Fibroblast of lung (primary cell): ENCODE results near the gene BBS9. TPM values are rescaled to one million over a fixed set of nuclear protein-coding genes. Genes with fewer than 3 reads are reported as not detected.

ENCODE experiments used
- DNase-seq, 2 donors: peaks; one replicate each; pipeline versions ENCODE4 v3.0.0 to v3.0.0-alpha.2; 2010; ENCODE audit warnings: low read depth in 2 of 2
- H2AFZ ChIP-seq: 2 replicates; pipeline ENCODE4 v1.5.1; 2012; ENCODE audit warnings: low read length, control low read depth, inconsistent platforms
- H3K27ac ChIP-seq: 2 replicates; pipeline ENCODE4 v1.5.1; 2011; ENCODE audit warnings: low read length, control low read depth; ENCODE audit not compliant: insufficient read depth
- H3K27me3 ChIP-seq: 2 replicates; pipeline ENCODE4 v1.5.1; 2011; ENCODE audit warnings: mild to moderate bottlenecking, low read length; ENCODE audit not compliant: control insufficient read depth, insufficient read depth
- H3K36me3 ChIP-seq: 2 replicates; pipeline ENCODE4 v1.5.1; 2011; ENCODE audit warnings: low read length; ENCODE audit not compliant: control insufficient read depth, insufficient read depth
- H3K4me1 ChIP-seq: 2 replicates; pipeline ENCODE4 v1.5.1; 2011; ENCODE audit warnings: low read length; ENCODE audit not compliant: control insufficient read depth, insufficient read depth; ENCODE audit errors: extremely low read depth
- H3K4me2 ChIP-seq: 2 replicates; pipeline ENCODE4 v1.5.1; 2011; ENCODE audit warnings: low read length, control low read depth; ENCODE audit not compliant: insufficient read depth; ENCODE audit errors: extremely low read depth
- H3K4me3 ChIP-seq, 4 experiments: fragments of 200-600 bp in 1 of 4; sonication (generic) in 1 of 4; replicated peaks in 1 of 4; 2 replicates each; pipeline ENCODE4 v1.5.1; 2011 to 2016; ENCODE audit warnings: low read length in 4 of 4, low read depth in 3 of 4, mild to moderate bottlenecking in 3 of 4, control low read depth in 2 of 4, inconsistent platforms in 1 of 4, mixed read lengths in 1 of 4; ENCODE audit not compliant: insufficient read depth in 1 of 4; ENCODE audit errors: control extremely low read depth in 1 of 4
- H3K79me2 ChIP-seq: 2 replicates; pipeline ENCODE4 v1.5.1; 2012; ENCODE audit warnings: mild to moderate bottlenecking, low read length, inconsistent platforms; ENCODE audit not compliant: control insufficient read depth, insufficient read depth
- H3K9ac ChIP-seq: 2 replicates; pipeline ENCODE4 v1.5.1; 2011; ENCODE audit warnings: mild to moderate bottlenecking, low read length, control low read depth; ENCODE audit not compliant: insufficient read depth
- H3K9me3 ChIP-seq: 2 replicates; pipeline ENCODE4 v1.5.1; 2012; ENCODE audit warnings: low read depth, low read length; ENCODE audit not compliant: control insufficient read depth, insufficient read depth
- H4K20me1 ChIP-seq: 2 replicates; pipeline ENCODE4 v1.5.1; 2011; ENCODE audit warnings: low read length; ENCODE audit not compliant: control insufficient read depth, insufficient read depth; ENCODE audit errors: extremely low read depth
- EZH2 ChIP-seq: IDR thresholded peaks from 2 replicates; pipeline ENCODE4 v1.5.1; 2012; ENCODE audit warnings: low read length, control low read depth, mild to moderate bottlenecking; ENCODE audit errors: missing control alignments
- polyA plus RNA-seq, 2 donors: library from polyadenylated mRNA; depleted of rRNA in 1 of 2; stranded (reverse) in 1 of 2; unstranded in 1 of 2; fragments of >200 nt; gene quantifications; 2 replicates each; pipeline ENCODE4 v1.2.1, GENCODE V29; 2011 to 2012; ENCODE audit warnings: missing spikeins in 1 of 2
- total RNA-seq: library from RNA; depleted of rRNA; stranded (reverse); fragments of >200 nt; gene quantifications from 2 replicates; pipeline ENCODE4 v1.2.1, GENCODE V29; 2014
- TF ChIP-seq, protein P1 (sequence below), 2 donors: IDR thresholded peaks in 1 of 2; conservative IDR thresholded peaks in 1 of 2; 1 replicate in 1 of 2; 2 replicates in 1 of 2; pipeline ENCODE4 v1.5.1; 2011 to 2012; ENCODE audit warnings: low read length in 2 of 2, control low read depth in 1 of 2, inconsistent platforms in 1 of 2, low read depth in 1 of 2, mild to moderate bottlenecking in 1 of 2

BBS9 gene
- total and polyA plus RNA-seq, 2 donors (not counting 1 experiment from before 2014, with no cell fraction given): 19.1 to 26.9 TPM

DNA sequence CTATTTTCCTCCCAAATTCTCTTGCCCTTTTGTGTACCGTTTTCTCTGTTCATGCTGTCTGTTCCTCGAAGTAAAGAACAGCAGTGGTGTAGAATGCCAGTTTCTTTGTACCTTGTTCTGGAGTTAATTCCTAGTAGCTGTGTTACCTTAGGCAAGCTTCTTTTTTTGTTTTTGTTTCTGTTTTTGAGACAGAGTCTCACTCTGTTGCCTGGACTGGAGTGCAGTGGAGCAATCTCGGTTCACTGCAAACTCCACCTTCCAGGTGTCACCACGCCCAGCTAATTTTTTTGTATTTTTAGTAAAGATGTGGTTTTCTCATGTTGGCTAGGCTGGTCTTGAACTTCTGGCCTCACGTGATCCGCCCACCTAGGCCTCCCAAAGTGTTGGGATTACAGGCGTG is 221.2 kb downstream of the BBS9 start:
- no peak overlapping the region for H2AFZ ChIP-seq
- H3K79me2 ChIP-seq: no peaks in the 10 kb centered on the region
- H3K36me3 ChIP-seq: no peaks in the 10 kb centered on the region
- H3K9ac ChIP-seq: no peak overlapping the region
- no peak overlapping the region for H3K27ac ChIP-seq
- no peaks in the 10 kb centered on the region for H3K4me1 ChIP-seq
- H4K20me1 ChIP-seq: no peaks in the 10 kb centered on the region
- H3K27me3 ChIP-seq: no peaks in the 10 kb centered on the region
- DNase-seq: no peak
- no peak overlapping the region for H3K4me2 ChIP-seq
- no peak for TF ChIP-seq EZH2
- TF ChIP-seq, protein P1, sequence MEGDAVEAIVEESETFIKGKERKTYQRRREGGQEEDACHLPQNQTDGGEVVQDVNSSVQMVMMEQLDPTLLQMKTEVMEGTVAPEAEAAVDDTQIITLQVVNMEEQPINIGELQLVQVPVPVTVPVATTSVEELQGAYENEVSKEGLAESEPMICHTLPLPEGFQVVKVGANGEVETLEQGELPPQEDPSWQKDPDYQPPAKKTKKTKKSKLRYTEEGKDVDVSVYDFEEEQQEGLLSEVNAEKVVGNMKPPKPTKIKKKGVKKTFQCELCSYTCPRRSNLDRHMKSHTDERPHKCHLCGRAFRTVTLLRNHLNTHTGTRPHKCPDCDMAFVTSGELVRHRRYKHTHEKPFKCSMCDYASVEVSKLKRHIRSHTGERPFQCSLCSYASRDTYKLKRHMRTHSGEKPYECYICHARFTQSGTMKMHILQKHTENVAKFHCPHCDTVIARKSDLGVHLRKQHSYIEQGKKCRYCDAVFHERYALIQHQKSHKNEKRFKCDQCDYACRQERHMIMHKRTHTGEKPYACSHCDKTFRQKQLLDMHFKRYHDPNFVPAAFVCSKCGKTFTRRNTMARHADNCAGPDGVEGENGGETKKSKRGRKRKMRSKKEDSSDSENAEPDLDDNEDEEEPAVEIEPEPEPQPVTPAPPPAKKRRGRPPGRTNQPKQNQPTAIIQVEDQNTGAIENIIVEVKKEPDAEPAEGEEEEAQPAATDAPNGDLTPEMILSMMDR (conservative IDR thresholded peaks at IDR 0.05 in 1 of 2, IDR thresholded peaks at IDR 0.05 in 1 of 2; ENCODE audit: low read depth in 1 of 2, low read length in 2 of 2): no peak
- no peaks in the 10 kb centered on the region for H3K9me3 ChIP-seq
- H3K4me3 ChIP-seq: no peak overlapping the region

DNA sequence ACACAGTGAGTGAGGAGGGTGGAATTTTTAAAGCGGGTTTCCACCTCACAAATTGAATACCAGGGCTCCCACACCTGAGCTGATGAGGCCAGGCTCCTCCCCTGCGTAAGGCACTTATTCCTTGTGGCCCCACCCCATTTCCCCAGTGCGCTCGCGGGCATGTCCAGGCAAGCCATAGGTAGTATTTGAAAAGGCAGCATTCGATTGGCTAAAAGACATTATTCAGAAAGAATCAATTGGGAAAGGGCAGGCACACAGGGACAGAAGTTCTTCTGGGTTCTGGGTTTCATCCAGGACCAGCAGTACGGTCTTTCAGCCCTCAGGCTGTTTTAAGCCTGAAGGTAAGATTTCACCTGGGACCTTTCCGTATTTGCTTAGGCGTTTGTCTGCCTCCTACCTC is 222.3 kb downstream of the BBS9 start:
- Histone ChIP-seq H3K27me3 (no peaks in the 10 kb centered on the region), H3K27ac (no peak overlapping the region), H3K79me2 (no peaks in the 10 kb centered on the region), H3K4me2 (no peak overlapping the region), H3K4me3 (no peak overlapping the region), H2AFZ (no peak overlapping the region), H3K4me1 (no peaks in the 10 kb centered on the region), H3K36me3 (no peaks in the 10 kb centered on the region), H3K9ac (no peak overlapping the region), H4K20me1 (no peaks in the 10 kb centered on the region), H3K9me3 (no peaks in the 10 kb centered on the region)
- no peak for TF ChIP-seq EZH2
- TF ChIP-seq, protein P1 (conservative IDR thresholded peaks at IDR 0.05 in 1 of 2, IDR thresholded peaks at IDR 0.05 in 1 of 2; ENCODE audit: low read depth in 1 of 2, low read length in 2 of 2): no peak
- no peak for DNase-seq

DNA sequence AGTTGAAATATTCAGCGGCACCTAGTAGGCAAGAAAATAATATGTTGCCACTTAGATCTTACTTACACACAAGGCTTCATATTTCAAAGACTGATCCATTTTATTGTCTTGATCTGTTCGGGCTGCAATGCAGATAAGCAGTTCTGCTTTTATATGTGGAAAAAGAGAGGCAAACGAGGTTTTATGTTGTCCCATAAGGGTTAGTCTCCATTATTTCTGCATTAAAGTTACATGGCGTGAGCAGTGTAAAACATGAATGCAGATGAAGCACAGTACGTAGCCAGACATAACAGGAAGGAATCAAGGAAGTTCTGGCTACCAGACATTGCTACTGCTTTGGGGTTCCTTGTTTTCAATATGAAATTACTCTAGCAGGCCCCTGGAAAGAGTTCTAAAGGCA is 224.8 kb downstream of the BBS9 start:
- no peak for DNase-seq
- no peak overlapping the region for H2AFZ ChIP-seq
- no peak overlapping the region for H3K4me3 ChIP-seq
- no peaks in the 10 kb centered on the region for H3K27me3 ChIP-seq
- no peak overlapping the region for H3K4me2 ChIP-seq
- H4K20me1 ChIP-seq: no peaks in the 10 kb centered on the region
- no peaks in the 10 kb centered on the region for H3K36me3 ChIP-seq
- no peaks in the 10 kb centered on the region for H3K4me1 ChIP-seq
- no peak for TF ChIP-seq EZH2
- TF ChIP-seq, protein P1 (conservative IDR thresholded peaks at IDR 0.05 in 1 of 2, IDR thresholded peaks at IDR 0.05 in 1 of 2; ENCODE audit: low read depth in 1 of 2, low read length in 2 of 2): no peak
- no peaks in the 10 kb centered on the region for H3K9me3 ChIP-seq
- no peak overlapping the region for H3K27ac ChIP-seq
- no peak overlapping the region for H3K9ac ChIP-seq
- no peaks in the 10 kb centered on the region for H3K79me2 ChIP-seq
